ENCODE measurements around the gene RBM14.

Gene RBM14

GRCh38 chr11:66589996-66590675 lies 26.3 kb upstream of the RBM14 start:
- no peak for DNase-seq (ENCODE audit: extremely low read depth, low read depth)
- TF ChIP-seq CTCF (IDR thresholded peaks at IDR 0.05; ENCODE audit: low read depth, low read length, missing control alignments), result no peak
- no peak overlapping the region for H3K4me3 ChIP-seq (replicated peaks; ENCODE audit: low read depth, low read length)

- no peak overlapping the region for H3K4me3 ChIP-seq (replicated peaks; ENCODE audit: low read depth, low read length)
- DNase-seq (ENCODE audit: extremely low read depth, low read depth), result no peak
- no peak for TF ChIP-seq CTCF (IDR thresholded peaks at IDR 0.05; ENCODE audit: low read depth, low read length, missing control alignments)
These were observed 25.3 kb upstream of the RBM14 start for GRCh38 chr11:66591175-66591574.

GRCh38 chr11:66592457-66593302 lies 23.8 kb upstream of the RBM14 start, which contains the start of the genes CCDC87 and CCS:
Gene CCDC87 (minus strand): TSS chr11:66593063. CDS start chr11:66593015, 48 bp downstream.
Gene CCS (plus strand): TSS chr11:66593185. CDS start chr11:66593262, 77 bp downstream.
- peak; percentile 62 for TF ChIP-seq CTCF (IDR thresholded peaks at IDR 0.05; ENCODE audit: low read depth, low read length, missing control alignments)
- peak within 1 kb of the TSS; percentile 59 for H3K4me3 ChIP-seq (replicated peaks; ENCODE audit: low read depth, low read length)
- peak; percentile 70 for DNase-seq (ENCODE audit: extremely low read depth, low read depth)

- peak overlapping the region; percentile 59 for H3K4me3 ChIP-seq (replicated peaks; ENCODE audit: low read depth, low read length)
- no peak for DNase-seq (ENCODE audit: extremely low read depth, low read depth)
- TF ChIP-seq CTCF (IDR thresholded peaks at IDR 0.05; ENCODE audit: low read depth, low read length, missing control alignments), result no peak
These were observed 23.2 kb upstream of the RBM14 start for GRCh38 chr11:66593303-66593635.

GRCh38 chr11:66593650-66594049 lies 22.8 kb upstream of the RBM14 start:
- TF ChIP-seq CTCF (IDR thresholded peaks at IDR 0.05; ENCODE audit: low read depth, low read length, missing control alignments), result no peak
- peak overlapping the region; percentile 59 for H3K4me3 ChIP-seq (replicated peaks; ENCODE audit: low read depth, low read length)
- DNase-seq (ENCODE audit: extremely low read depth, low read depth), result no peak

GRCh38 chr11:66595245-66595904 lies 21.1 kb upstream of the RBM14 start:
- H3K4me3 ChIP-seq (replicated peaks; ENCODE audit: low read depth, low read length), result no peak overlapping the region
- no peak for DNase-seq (ENCODE audit: extremely low read depth, low read depth)
- no peak for TF ChIP-seq CTCF (IDR thresholded peaks at IDR 0.05; ENCODE audit: low read depth, low read length, missing control alignments)

Data from HFF-Myc (cell line).